HepG2 (cell line): ENCODE data around the gene CERS4. TPM values are rescaled to one million over a fixed set of nuclear protein-coding genes. Genes with fewer than 3 reads are reported as not detected.
A peak's percentile ranks its signal among the peaks of the same experiment; 100 is the strongest.

ENCODE experiments used
- ATAC-seq: fragments of 200-7000 bp; cut with Tn5 transposase; 3 replicates; pipeline ENCODE4 v1.9.1; 2020; ENCODE audit warnings: mild to moderate bottlenecking, moderate library complexity
- BruUV-seq: library from RNA; stranded (reverse); fragments of 400-500 nt; replicated peaks from 2 replicates; lab custom pipeline; 2021; lab: Mats Ljungman, UMichigan
- CTCF ChIA-PET: fragments of 300-600 bp; formaldehyde crosslinking; extraction: SDS; loops from one replicate; lab custom pipeline; 2021; ENCODE audit warnings: low total read pairs, inconsistent platforms, low intra/inter-chr PET ratio; lab: Yijun Ruan, JAX
- POLR2A ChIA-PET: fragments of 350-600 bp; sonication (Branson Sonifier 250); formaldehyde crosslinking; loops from one replicate; lab custom pipeline; 2020; ENCODE audit warnings: antibody characterized with exemption, inconsistent platforms; lab: Yijun Ruan, JAX
- DNase-seq: peaks from one replicate; pipeline ENCODE4 v3.0.0-alpha.2; 2015; ENCODE audit warnings: low spot score
- FAIRE-seq: peaks from 3 replicates; lab custom pipeline; 2011; peaks lifted over from hg19 to GRCh38; lab: Jason Lieb, UNC
- H2AFZ ChIP-seq: one replicate; pipeline ENCODE4 v1.6.1; 2011; ENCODE audit warnings: low read length, inconsistent platforms
- H3K27ac ChIP-seq: fragments of 300-600 bp; 3 replicates; pipeline ENCODE4 v1.8.0; 2011; ENCODE audit warnings: mixed run types, mild to moderate bottlenecking, mixed read lengths, low read length, inconsistent platforms; ENCODE audit not compliant: insufficient read depth; ENCODE audit errors: extremely low read length
- H3K27me3 ChIP-seq, 2 experiments: fragments of 200-600 bp in 1 of 2; 2 replicates in 1 of 2; 3 replicates in 1 of 2; pipeline versions ENCODE4 v1.6.0 to v1.8.0; 2011; ENCODE audit warnings: low read length in 2 of 2, mild to moderate bottlenecking in 2 of 2, moderate library complexity in 2 of 2, inconsistent platforms in 1 of 2; ENCODE audit not compliant: insufficient read depth in 2 of 2, control insufficient read depth in 1 of 2
- H3K36me3 ChIP-seq, 2 experiments: fragments of 200-600 bp in 1 of 2; replicated peaks in 1 of 2; 2 replicates in 1 of 2; 3 replicates in 1 of 2; pipeline versions ENCODE4 v1.5.1 to v1.8.0; 2011; ENCODE audit warnings: low read length in 2 of 2, inconsistent platforms in 1 of 2; ENCODE audit not compliant: insufficient read depth in 2 of 2, control insufficient read depth in 1 of 2
- H3K4me1 ChIP-seq: 2 replicates; pipeline ENCODE4 v1.5.1; 2012; ENCODE audit warnings: low read length, inconsistent platforms; ENCODE audit not compliant: insufficient read depth
- H3K4me2 ChIP-seq: 2 replicates; pipeline ENCODE4 v1.6.0; 2011; ENCODE audit warnings: low read depth, low read length, inconsistent platforms
- H3K4me3 ChIP-seq, 3 experiments: fragments of 200-600 bp in 1 of 3; sonication (generic), shearing (Covaris generic) in 1 of 3; replicated peaks in 1 of 3; 2 replicates each; pipeline ENCODE4 v1.5.1; 2011 to 2016; ENCODE audit warnings: low read length in 3 of 3, inconsistent platforms in 2 of 3, low read depth in 2 of 3, mild to moderate bottlenecking in 2 of 3, control low read depth in 1 of 3, mixed read lengths in 1 of 3; ENCODE audit not compliant: insufficient read depth in 1 of 3
- H3K79me2 ChIP-seq: one replicate; pipeline ENCODE4 v1.6.1; 2011; ENCODE audit warnings: low read length, inconsistent platforms; ENCODE audit not compliant: insufficient read depth
- H3K9ac ChIP-seq: 2 replicates; pipeline ENCODE4 v1.6.0; 2011; ENCODE audit warnings: mild to moderate bottlenecking, low read depth, low read length, inconsistent platforms; ENCODE audit not compliant: insufficient read depth
- H3K9me3 ChIP-seq: 2 replicates; pipeline ENCODE4 v1.5.1; 2012; ENCODE audit warnings: mild to moderate bottlenecking, low read length
- H4K20me1 ChIP-seq: 2 replicates; pipeline ENCODE4 v1.6.0; 2011; ENCODE audit warnings: inconsistent platforms, mild to moderate bottlenecking, low read length, moderate library complexity; ENCODE audit not compliant: insufficient read depth
- CTCF ChIP-seq: sonication (generic); formaldehyde crosslinking; IDR thresholded peaks from 2 replicates; pipeline ENCODE4 v1.5.0; 2020; ENCODE audit warnings: mild to moderate bottlenecking, missing genetic modification reagents, moderate library complexity
- ELF3 ChIP-seq: IDR thresholded peaks from 2 replicates; pipeline ENCODE4 v1.6.1; 2016; ENCODE audit warnings: missing genetic modification reagents, missing compliant biosample characterization
- NCOA1 ChIP-seq: sonication (generic); formaldehyde crosslinking; IDR thresholded peaks from 2 replicates; pipeline ENCODE4 v1.9.0; 2021; ENCODE audit warnings: missing genetic modification reagents
- NFATC3 ChIP-seq: sonication (generic); formaldehyde crosslinking; IDR thresholded peaks from 2 replicates; pipeline ENCODE4 v1.5.1; 2020; ENCODE audit warnings: mild to moderate bottlenecking, missing genetic modification reagents
- PHF21A ChIP-seq: sonication (generic); formaldehyde crosslinking; IDR thresholded peaks from 2 replicates; pipeline ENCODE4 v1.5.0; 2020; ENCODE audit warnings: mild to moderate bottlenecking, missing genetic modification reagents
- PTBP1 ChIP-seq: fragments of 200-400 bp; formaldehyde crosslinking; IDR thresholded peaks from 2 replicates; pipeline ENCODE4 v1.6.1; 2018; ENCODE audit warnings: low read length, low read depth; ENCODE audit not compliant: poor library complexity, severe bottlenecking
- RAD51 ChIP-seq: fragments of 450-650 bp; IDR thresholded peaks from 2 replicates; pipeline ENCODE4 v1.6.1; 2016; ENCODE audit warnings: borderline replicate concordance
- RFX3 ChIP-seq: IDR thresholded peaks from 2 replicates; pipeline ENCODE4 v1.6.1; 2016; ENCODE audit warnings: missing biosample characterization, missing genetic modification reagents
- ZBTB33 ChIP-seq: sonication (generic); formaldehyde crosslinking; IDR thresholded peaks from 2 replicates; pipeline ENCODE4 v1.4.0; 2020; ENCODE audit warnings: missing genetic modification reagents
- ZBTB7A ChIP-seq: sonication (generic); formaldehyde crosslinking; IDR thresholded peaks from 2 replicates; pipeline ENCODE4 v1.8.0; 2022; ENCODE audit warnings: mild to moderate bottlenecking, missing genetic modification reagents
- ZNF577 ChIP-seq: sonication (generic); formaldehyde crosslinking; IDR thresholded peaks from 2 replicates; pipeline ENCODE4 v1.4.0; 2020; ENCODE audit warnings: mild to moderate bottlenecking, low read depth, missing genetic modification reagents, borderline replicate concordance
- ZNF598 ChIP-seq: sonication (generic); formaldehyde crosslinking; IDR thresholded peaks from 2 replicates; pipeline ENCODE4 v1.5.1; 2020; ENCODE audit warnings: mild to moderate bottlenecking, missing genetic modification reagents, borderline replicate concordance
- ZNF777 ChIP-seq: sonication (generic); formaldehyde crosslinking; IDR thresholded peaks from 2 replicates; pipeline ENCODE4 v1.4.0; 2020; ENCODE audit warnings: missing genetic modification reagents
- ZSCAN22 ChIP-seq: sonication (generic); formaldehyde crosslinking; IDR thresholded peaks from 2 replicates; pipeline ENCODE4 v1.4.0; 2020; ENCODE audit warnings: mild to moderate bottlenecking, missing genetic modification reagents
- WGBS: methylation state at CpG from one replicate; pipeline ENCODE4 v1.1.6; 2017; ENCODE audit warnings: low lambda C conversion rate; 5-methylcytosine and 5-hydroxymethylcytosine counted together
- in situ Hi-C: cut with HindIII; loops from 2 replicates; pipeline ENCODE4 v1.10.0; 2017; ENCODE audit warnings: low pct_unique_long_range_greater_than_20kb; ENCODE audit not compliant: extremely low pct_ligation_motif_present
- intact Hi-C: fragments of 100-400 bp; cut with micrococcal nuclease; formaldehyde crosslinking; loops from one replicate; pipeline ENCODE4 v1.10.0; 2022; ENCODE audit not compliant: unreplicated experiment
- polyA plus RNA-seq, 8 experiments: library from polyadenylated mRNA; depleted of rRNA in 3 of 8; stranded (reverse) in 7 of 8; unstranded in 1 of 8; fragments of >200 nt; fragmentation: Illumina TruSeq in 4 of 8; extraction: Trizol in 4 of 8; gene quantifications; 2 replicates each; pipeline versions ENCODE4 v1.2.1 to v1.2.3, GENCODE V29; 2011 to 2016; ENCODE audit warnings: low read depth in 4 of 8, missing spikeins in 1 of 8, mixed read lengths in 1 of 8; ENCODE audit not compliant: insufficient read depth in 1 of 8
- total RNA-seq, 5 experiments: library from RNA; depleted of rRNA; stranded (reverse); fragments of >200 nt; fragmentation: Illumina TruSeq; extraction: Trizol; gene quantifications; 2 replicates each; pipeline ENCODE4 v1.2.3, GENCODE V29; 2016; ENCODE audit warnings: low read depth in 1 of 5
- TF ChIP-seq, protein P1 (sequence below), 2 experiments: fragments of 450-650 bp in 1 of 2; sonication (generic) in 1 of 2; formaldehyde crosslinking; IDR thresholded peaks; 2 replicates each; pipeline versions ENCODE4 v1.5.0 to v1.8.0; 2020 to 2022; ENCODE audit warnings: mild to moderate bottlenecking in 1 of 2, missing genetic modification reagents in 1 of 2
- TF ChIP-seq, protein P2 (sequence below): sonication (generic); formaldehyde crosslinking; IDR thresholded peaks from 2 replicates; pipeline ENCODE4 v1.4.0; 2020; ENCODE audit warnings: low read depth, missing genetic modification reagents

The CERS4 gene
- total and polyA plus RNA-seq, 2 of the 13 experiments (the other 11 are each of a cell fraction or from before 2014, with no cell fraction given), result 74.7 to 83.5 TPM

DNA sequence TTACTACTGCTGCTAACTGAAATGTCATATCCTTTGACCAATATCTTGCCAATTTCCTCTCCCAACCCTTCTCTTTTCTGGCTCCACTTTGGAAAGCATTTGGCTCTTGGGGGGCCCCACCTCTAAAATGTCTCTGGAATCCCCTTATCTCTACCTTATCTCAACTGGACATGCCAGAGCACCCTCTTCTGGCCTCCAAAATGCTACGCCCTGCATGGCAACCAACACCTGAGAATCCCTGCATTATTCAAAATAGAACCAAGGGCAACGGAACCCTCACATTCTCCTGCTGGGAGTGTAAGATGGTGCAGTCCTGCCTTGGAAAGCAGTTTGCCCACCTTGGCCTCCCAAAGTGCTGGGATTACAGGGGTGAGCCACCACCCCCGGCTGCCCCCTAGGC lies 35.3 kb downstream of the CERS4 start:
- intact Hi-C loops, result no loop called here
- ChIA-PET CTCF (no interaction called here), POLR2A (no interaction called here)
- Histone ChIP-seq H3K9ac (no peak overlapping the region), H3K27me3 (no peaks in the 10 kb centered on the region), H3K9me3 (no peaks in the 10 kb centered on the region), H4K20me1 (no peaks in the 10 kb centered on the region), H3K4me2 (no peak overlapping the region), H3K27ac (peak overlapping the region; percentile 19), H3K36me3 (peaks cover 9 to 35% of the 10 kb centered on the region in 2 experiments), H2AFZ (no peak overlapping the region), H3K4me3 (no peak overlapping the region), H3K4me1 (peaks cover 67% of the 10 kb centered on the region), H3K79me2 (peaks cover 31% of the 10 kb centered on the region)
- no peak for DNase-seq
- peak; percentile 55; the same call in 1 of the 2 replicates for TF ChIP-seq ZBTB33 (CRISPR knock-in tag)
- TF ChIP-seq ZNF598, result no peak
- TF ChIP-seq PHF21A (CRISPR knock-in tag), result no peak
- TF ChIP-seq ELF3 (CRISPR knock-in tag), result no peak
- no peak for TF ChIP-seq NFATC3 (CRISPR knock-in tag)
- no peak for TF ChIP-seq ZNF777 (CRISPR knock-in tag)
- TF ChIP-seq RFX3 (CRISPR knock-in tag), result no peak
- peak; percentile 30 for TF ChIP-seq CTCF (CRISPR knock-in tag)
- TF ChIP-seq ZSCAN22 (CRISPR knock-in tag), result no peak
- no peak for TF ChIP-seq PTBP1
- no peak for TF ChIP-seq NCOA1 (CRISPR knock-in tag)
- TF ChIP-seq, protein P1, sequence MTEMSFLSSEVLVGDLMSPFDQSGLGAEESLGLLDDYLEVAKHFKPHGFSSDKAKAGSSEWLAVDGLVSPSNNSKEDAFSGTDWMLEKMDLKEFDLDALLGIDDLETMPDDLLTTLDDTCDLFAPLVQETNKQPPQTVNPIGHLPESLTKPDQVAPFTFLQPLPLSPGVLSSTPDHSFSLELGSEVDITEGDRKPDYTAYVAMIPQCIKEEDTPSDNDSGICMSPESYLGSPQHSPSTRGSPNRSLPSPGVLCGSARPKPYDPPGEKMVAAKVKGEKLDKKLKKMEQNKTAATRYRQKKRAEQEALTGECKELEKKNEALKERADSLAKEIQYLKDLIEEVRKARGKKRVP (CRISPR knock-in tag; IDR thresholded peaks at IDR 0.05), result no peak
- TF ChIP-seq, protein P2, sequence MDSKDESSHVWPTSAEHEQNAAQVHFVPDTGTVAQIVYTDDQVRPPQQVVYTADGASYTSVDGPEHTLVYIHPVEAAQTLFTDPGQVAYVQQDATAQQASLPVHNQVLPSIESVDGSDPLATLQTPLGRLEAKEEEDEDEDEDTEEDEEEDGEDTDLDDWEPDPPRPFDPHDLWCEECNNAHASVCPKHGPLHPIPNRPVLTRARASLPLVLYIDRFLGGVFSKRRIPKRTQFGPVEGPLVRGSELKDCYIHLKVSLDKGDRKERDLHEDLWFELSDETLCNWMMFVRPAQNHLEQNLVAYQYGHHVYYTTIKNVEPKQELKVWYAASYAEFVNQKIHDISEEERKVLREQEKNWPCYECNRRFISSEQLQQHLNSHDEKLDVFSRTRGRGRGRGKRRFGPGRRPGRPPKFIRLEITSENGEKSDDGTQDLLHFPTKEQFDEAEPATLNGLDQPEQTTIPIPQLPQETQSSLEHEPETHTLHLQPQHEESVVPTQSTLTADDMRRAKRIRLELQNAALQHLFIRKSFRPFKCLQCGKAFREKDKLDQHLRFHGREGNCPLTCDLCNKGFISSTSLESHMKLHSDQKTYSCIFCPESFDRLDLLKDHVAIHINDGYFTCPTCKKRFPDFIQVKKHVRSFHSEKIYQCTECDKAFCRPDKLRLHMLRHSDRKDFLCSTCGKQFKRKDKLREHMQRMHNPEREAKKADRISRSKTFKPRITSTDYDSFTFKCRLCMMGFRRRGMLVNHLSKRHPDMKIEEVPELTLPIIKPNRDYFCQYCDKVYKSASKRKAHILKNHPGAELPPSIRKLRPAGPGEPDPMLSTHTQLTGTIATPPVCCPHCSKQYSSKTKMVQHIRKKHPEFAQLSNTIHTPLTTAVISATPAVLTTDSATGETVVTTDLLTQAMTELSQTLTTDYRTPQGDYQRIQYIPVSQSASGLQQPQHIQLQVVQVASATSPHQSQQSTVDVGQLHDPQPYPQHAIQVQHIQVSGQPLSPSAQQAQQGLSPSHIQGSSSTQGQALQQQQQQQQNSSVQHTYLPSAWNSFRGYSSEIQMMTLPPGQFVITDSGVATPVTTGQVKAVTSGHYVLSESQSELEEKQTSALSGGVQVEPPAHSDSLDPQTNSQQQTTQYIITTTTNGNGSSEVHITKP, result no peak
- TF ChIP-seq ZBTB7A, result no peak
- TF ChIP-seq ZNF577 (CRISPR knock-in tag), result no peak
- TF ChIP-seq RAD51, result no peak
- in situ Hi-C loops, result no loop called here
- no peak for FAIRE-seq
- ATAC-seq, result no peak
- no TSS peak for BruUV-seq
- WGBS, result 100% methylated on average over 2 of the region's 3 CpGs
